Thyroid gland (tissue), 4 donors: Measurements from ENCODE around the gene ZNF618.

Experiments used
- POLR2A ChIP-seq, 2 donors: fragments of 450-650 bp; IDR thresholded peaks; one replicate each; pipeline ENCODE4 v1.6.1; 2017; ENCODE audit warnings: antibody characterized with exemption in 2 of 2, mild to moderate bottlenecking in 2 of 2, moderate library complexity in 1 of 2
- TF ChIP-seq, protein P1 (sequence below), 6 experiments: fragments of 200-600 bp in 3 of 6; fragments of 450-650 bp in 3 of 6; sonication (generic) in 3 of 6; IDR thresholded peaks; one replicate each; pipeline ENCODE4 v1.5.1; 2016 to 2019; ENCODE audit warnings: antibody characterized with exemption in 6 of 6, mild to moderate bottlenecking in 2 of 6, inconsistent platforms in 1 of 6, moderate library complexity in 1 of 6

DNA sequence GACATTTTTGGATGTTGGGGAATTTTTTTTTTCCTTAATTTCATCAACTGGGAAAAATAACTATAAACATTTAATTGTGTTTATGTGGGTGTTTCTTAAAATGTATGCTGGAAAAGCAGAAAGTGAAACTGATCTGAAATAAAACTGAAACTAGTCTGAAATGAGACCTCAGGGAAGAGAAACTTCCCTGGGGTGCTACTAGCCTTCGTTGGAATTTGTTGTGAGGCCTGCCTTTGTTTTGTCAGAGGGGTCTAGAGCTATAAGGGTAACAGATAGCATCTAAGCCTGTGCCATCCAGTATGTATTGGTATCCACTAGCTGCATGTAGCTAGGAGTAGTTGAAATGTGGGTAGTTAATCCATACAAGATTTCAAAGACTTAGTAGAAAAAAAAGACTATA, 10.4 kb downstream of the ZNF618 start:
- TF ChIP-seq, protein P1, sequence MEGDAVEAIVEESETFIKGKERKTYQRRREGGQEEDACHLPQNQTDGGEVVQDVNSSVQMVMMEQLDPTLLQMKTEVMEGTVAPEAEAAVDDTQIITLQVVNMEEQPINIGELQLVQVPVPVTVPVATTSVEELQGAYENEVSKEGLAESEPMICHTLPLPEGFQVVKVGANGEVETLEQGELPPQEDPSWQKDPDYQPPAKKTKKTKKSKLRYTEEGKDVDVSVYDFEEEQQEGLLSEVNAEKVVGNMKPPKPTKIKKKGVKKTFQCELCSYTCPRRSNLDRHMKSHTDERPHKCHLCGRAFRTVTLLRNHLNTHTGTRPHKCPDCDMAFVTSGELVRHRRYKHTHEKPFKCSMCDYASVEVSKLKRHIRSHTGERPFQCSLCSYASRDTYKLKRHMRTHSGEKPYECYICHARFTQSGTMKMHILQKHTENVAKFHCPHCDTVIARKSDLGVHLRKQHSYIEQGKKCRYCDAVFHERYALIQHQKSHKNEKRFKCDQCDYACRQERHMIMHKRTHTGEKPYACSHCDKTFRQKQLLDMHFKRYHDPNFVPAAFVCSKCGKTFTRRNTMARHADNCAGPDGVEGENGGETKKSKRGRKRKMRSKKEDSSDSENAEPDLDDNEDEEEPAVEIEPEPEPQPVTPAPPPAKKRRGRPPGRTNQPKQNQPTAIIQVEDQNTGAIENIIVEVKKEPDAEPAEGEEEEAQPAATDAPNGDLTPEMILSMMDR (IDR thresholded peaks at IDR 0.05) = no peak
- TF ChIP-seq POLR2A (IDR thresholded peaks at IDR 0.05) = no peak
